ENCODE measurements around the gene SLC34A3.
"Not testable (repeated sequence)": the region's sequence is repeated elsewhere in the genome, so short reads cannot be mapped to it uniquely, and the experiment has no call there.

The SLC34A3 gene

DNA sequence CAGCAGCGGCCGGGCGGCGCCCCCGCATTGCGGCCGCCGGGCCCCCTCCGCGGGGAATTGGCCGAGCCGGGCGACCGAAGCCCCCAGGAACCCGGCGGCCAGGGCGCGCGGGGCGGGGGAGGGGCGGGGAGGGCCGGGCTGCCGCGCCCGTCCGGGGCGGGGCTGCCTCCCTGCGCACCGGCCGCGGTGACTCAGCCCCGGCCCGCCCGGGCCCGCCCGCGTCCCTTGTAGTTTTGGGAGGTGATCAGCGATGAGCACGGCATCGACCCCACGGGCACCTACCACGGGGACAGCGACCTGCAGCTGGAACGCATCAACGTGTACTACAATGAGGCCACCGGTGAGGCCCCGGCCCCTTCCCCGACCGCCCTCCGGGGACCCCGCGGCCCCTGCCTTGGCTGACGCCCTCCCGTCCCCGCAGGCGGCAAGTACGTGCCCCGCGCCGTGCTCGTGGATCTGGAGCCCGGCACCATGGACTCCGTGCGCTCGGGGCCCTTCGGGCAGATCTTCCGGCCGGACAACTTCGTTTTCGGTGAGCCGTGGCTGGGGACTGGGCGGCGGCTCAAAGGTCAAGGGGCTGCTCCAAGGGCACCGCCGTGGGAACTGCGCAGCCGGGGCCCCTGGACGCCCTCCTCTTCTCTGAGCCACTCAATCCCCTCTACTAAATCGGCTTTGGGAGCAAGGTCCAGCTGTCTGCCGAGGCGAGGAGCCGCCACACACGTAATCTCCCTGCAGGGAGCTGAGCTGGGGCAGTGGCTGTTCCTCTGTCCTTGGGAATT lies 11.0 kb downstream of the SLC34A3 start:
- DNase-seq (ENCODE audit: low read depth): peak; percentile 37

DNA sequence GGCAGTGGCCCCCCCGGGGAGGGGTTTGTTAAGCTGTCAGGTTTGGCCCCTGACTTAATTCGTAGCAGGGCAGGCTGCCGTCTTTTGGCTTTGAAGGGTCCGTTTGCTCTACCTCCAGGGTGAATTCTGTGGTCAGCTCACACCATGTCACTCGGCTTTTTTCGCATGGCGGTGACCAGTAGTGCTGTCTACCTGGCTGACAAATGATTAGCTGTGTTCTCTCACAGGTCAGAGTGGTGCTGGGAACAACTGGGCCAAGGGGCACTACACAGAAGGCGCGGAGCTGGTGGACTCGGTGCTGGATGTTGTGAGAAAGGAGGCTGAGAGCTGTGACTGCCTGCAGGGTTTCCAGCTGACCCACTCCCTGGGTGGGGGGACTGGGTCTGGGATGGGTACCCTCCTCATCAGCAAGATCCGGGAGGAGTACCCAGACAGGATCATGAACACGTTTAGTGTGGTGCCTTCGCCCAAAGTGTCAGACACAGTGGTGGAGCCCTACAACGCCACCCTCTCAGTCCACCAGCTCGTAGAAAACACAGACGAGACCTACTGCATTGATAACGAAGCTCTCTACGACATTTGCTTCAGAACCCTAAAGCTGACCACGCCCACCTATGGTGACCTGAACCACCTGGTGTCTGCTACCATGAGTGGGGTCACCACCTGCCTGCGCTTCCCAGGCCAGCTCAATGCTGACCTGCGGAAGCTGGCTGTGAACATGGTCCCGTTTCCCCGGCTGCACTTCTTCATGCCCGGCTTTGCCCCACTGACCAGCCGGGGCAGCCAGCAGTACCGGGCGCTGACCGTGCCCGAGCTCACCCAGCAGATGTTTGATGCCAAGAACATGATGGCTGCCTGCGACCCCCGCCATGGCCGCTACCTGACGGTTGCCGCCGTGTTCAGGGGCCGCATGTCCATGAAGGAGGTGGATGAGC lies 11.8 kb downstream of the SLC34A3 start:
- DNase-seq (ENCODE audit: low read depth): no peak

DNA sequence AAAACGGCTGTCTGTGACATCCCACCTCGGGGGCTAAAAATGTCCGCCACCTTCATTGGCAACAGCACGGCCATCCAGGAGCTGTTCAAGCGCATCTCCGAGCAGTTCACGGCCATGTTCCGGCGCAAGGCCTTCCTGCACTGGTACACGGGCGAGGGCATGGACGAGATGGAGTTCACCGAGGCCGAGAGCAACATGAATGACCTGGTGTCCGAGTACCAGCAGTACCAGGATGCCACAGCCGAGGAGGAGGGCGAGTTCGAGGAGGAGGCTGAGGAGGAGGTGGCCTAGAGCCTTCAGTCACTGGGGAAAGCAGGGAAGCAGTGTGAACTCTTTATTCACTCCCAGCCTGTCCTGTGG lies 12.5 kb downstream of the SLC34A3 start:
- not testable (repeated sequence) for DNase-seq (ENCODE audit: low read depth)

DNA sequence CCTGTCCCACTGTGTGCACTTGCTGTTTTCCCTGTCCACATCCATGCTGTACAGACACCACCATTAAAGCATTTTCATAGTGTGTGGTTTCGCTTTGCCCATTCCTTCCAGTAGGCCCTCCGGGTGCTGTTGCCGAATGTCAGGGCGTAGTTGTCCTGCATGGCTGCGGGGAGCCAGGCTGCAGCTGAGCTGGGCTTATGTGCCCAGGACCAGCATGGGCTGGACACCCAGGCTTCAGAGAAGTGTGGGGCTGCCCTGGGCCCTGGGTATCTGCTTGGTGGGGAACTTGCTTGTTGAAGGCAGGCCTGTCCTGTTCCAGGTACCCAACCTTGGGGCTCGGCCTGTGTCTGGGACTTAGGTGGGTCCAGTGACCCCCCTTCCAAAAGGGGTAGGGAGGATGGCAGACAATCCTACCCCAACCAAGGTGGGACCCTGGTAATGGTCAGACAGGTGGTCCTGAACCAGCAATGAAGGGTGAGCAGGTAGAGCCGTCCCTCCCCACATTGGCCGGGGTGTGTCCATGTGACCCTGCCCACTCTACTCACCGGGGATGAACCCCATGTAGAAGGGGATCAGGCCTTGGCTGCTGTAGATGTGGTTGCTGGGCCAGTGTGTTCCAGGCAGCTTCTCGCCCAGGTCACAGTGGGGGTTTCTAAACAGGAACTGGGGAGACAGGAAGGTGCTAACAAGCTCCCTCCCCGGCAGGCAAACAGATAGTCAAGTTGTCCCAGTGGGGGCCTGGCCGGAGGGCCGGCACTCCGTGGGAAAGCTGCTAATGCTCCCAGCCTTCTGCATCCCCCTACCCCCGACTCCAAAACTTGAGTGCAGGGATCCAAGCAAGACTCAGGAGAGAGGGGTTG lies 13.2 kb downstream of the SLC34A3 start:
- DNase-seq (ENCODE audit: low read depth): no peak

DNA sequence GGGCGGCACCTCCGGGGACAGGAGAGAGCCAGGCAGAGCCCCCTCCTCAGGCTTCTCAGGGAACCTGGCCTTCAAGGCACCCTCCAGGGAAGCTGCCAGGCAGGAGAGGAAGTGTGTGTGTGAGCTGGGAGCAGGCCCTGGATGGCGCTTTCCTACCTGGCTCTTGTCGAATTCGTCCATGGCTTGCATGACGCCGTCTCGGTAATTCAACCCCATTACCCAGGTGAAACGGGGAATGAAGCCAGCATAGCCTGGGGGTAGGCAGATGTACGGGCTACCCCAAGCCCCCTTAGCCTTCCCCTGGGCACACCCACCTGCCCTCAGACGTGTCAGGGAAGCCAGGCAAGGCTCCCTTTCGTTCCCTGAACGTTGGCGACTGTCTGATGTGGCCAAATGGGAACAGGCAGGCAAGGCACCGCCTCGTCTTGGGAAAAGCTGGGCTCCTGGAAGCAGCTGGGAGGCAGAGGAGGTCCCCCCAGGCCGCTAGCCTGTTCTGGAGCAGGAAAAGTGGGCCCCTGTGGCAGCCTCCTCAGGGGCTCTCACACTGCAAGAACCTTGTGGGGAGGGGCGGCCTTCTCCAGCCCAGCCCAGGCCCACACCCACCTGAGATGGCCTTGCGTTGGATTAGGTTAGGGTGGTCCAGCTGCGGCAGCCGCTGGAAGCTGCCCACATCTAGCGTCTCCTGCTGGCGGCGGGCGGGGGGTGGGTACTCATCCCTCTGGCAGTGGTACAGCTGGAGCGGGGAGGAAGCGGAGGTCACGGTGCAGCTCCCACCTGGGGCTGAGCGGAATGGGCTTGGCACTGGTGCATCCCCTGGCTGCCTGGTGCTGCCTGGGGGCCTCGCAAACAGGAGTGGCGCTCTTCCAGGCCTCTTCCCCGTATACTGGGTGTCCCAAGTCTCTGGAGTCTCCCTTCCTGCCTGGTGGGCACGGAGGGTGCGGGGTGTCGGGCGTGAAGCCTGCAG lies 14.1 kb downstream of the SLC34A3 start:
- DNase-seq (ENCODE audit: low read depth): no peak

DNA sequence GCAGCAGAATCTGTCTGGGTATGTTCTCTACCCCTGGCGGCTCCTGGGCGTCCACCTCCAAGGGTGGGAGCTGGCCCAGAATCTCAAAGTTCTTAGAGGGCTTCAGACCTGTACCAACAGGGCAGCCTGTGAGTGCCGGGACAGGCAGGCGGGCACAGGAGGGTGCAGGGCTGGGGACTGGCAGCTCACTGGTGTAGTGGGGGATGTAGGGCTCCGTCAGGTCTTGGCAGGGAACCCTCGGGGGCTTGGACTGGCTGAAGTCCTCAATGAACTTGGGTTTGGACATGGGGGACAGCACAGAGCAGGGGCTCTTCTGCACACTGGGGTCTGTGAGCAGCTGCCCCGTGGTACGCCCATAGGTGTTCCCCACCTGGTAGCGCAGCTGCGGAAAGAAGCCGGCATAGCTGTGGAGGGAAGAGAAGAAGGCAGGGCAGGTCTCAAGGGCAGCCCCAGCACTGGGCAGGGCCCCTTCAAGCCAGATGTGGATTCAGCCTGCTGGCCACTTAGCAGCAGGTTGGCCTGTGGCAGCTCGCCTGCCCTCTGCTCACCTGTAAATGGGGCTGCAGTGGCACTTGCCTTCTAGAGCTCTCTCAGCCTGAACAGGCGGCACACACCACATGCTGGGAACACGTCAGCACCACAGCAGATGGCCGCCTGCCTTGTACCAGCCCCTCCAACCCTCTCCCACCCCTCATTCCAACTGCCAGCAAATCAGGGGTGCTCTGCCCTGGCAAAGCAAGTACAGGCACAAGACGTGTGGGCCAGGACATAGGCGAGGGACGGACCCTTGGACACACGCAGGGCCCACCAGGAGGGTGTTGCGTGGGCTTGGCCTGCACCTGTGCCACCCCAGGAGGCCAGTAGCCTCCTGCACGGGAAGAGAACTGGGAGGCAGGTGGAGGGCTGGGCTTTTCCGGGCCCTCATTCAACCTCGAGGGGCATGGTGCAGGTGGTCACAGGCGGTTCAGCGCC lies 15.0 kb downstream of the SLC34A3 start:
- DNase-seq (ENCODE audit: low read depth): no peak

DNA sequence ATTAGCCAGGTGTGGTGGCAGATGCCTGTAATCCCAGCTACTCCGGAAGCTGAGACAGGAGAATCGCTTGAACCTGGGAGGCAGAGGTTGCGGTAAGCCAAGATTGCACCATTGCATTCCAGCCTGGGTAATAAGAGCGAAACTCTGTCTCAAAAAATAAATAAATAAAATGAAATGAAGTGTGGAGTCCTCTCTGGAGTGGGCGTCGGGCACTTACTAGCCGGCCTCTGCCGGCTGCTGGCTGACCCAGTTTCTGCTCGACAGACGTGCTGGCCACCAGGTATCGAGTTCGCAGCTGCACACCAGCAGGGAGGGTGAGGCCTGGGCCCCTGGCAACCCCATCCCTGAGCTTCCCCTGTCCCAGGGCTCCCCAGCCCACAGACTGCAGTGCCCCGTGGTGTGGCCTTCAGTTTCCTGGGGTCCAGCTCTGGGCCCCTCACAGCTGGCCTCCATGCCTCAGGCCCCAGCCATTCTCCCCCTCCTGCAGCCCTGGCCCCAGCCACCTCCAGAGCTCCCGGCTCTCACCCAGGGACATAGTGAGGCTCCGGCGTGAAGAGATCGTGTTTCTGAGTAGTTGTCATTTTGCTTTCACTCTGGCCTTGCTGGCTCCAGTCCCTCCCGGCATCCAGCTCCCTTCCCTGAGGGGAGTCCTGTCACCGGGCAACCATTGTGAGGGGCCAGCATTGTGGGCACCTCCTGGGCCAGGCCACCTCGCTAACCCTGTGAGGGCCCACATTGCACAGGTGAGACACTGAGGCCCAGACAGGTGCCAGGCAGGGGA lies 16.6 kb downstream of the SLC34A3 start:
- DNase-seq (ENCODE audit: low read depth): peak; percentile 54

DNA sequence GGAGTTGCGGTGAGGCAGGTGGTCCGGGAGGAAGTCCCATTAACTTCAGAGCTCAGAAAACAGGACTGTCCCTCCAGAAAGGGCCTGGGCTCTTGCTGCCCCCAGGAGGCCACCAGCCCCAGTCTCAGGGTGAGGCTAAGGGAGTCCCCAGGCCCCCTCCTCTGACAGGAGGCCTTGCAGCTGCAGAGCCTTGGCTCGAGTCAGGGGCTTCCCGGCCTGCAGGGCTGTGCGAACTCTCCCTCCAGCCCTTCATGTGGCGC lies 17.1 kb downstream of the SLC34A3 start:
- DNase-seq (ENCODE audit: low read depth): no peak

DNA sequence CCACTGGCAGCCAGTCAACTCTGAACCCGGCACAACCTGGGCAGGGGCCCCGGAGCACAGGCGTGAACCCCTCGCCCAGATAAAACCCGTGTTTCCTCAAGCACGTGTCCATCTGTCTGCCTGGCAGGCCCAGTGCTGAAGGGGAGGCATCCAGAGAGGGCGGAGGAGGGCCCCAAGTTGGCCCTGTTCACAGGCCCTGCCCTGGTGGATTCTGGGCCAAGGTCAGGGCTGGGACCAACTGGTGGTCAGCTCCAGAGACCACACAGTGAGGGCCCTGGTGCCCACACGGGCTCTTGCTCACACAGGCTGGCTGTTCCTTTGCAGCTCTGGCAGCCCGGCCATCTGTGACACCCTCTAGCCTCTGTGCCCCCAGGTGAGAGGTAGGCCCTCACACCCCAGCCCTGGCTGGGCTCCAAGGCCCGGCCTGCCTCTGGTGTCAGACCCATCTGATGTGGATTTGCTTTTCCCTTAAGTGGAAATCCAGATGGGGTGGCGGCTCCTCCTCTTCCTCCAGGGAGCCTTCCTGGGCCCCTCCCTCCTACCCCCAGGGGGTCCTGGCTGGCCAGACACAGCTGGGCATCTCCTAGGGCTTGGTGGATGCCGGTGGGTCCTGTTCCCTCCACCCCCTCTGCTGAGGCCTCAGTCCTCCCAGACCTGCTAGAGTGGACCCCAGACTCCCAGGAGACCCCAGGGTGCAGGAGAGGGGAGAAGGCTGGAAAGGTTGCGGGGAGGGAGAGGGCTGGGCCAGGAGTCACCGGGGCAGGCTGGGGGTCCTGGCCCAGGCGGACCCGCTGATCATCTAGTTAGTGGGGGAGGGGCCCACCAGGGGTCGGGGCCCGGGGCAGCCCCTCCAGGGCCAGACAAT lies 19.9 kb downstream of the SLC34A3 start:
- no peak for DNase-seq (ENCODE audit: low read depth)

DNA sequence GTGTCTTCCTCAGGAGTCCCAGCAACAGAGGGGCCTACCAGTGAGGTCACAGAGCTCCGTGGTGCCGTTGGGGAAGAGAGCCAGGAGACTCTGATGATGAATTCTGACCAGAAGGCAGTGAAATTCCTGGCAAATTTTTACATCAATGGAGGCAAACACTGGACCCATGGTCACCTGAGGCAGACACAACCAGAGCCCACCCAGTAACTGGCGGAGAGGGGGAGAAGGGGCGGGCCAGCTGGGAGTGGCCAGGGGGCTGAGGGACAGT lies 20.4 kb downstream of the SLC34A3 start, which contains the start of gene STPG3:
STPG3 (plus strand) TSS at position 93 of the 268 bp plus-strand sequence; CDS start at position 94, 1 bp downstream.
- DNase-seq (ENCODE audit: low read depth): no peak

DNA sequence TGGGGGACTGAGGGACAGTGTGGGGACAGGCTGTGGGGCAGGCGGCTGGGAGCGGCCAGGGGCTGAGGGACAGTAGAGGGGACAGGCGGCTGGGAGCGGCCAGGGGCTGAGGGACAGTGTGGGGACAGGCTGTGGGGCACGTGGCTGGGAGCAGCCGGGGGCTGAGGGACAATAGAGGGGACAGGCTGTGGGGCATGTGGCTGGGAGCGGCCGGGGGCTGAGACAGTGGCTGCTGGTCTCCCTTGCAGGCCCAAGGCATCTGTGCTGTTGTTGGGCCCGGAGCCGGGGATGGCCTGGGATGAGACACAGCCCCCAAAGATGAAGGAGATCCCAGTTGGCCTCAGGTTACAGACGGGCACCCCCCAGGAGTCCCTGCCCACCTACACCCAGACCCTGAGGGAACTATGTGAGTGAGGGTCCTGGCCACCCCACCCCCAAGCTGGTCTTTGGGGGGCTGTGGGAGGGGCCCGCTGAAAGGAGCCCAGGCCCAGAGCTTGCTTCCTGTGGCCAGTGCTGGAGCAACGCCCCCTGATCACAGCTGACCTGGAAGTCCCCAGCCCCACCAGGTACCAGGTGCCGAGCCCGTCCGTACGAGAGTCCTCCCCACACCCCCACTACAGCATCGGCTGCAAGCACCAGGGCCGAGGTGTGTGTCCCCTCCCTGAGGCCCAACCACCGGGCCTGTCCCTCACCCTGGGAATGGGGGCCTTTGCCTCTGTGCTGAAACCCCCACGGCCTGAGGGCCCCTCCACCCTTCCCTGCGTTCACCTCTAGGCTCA lies 21.0 kb downstream of the SLC34A3 start:
- DNase-seq (ENCODE audit: low read depth): no peak

DNA sequence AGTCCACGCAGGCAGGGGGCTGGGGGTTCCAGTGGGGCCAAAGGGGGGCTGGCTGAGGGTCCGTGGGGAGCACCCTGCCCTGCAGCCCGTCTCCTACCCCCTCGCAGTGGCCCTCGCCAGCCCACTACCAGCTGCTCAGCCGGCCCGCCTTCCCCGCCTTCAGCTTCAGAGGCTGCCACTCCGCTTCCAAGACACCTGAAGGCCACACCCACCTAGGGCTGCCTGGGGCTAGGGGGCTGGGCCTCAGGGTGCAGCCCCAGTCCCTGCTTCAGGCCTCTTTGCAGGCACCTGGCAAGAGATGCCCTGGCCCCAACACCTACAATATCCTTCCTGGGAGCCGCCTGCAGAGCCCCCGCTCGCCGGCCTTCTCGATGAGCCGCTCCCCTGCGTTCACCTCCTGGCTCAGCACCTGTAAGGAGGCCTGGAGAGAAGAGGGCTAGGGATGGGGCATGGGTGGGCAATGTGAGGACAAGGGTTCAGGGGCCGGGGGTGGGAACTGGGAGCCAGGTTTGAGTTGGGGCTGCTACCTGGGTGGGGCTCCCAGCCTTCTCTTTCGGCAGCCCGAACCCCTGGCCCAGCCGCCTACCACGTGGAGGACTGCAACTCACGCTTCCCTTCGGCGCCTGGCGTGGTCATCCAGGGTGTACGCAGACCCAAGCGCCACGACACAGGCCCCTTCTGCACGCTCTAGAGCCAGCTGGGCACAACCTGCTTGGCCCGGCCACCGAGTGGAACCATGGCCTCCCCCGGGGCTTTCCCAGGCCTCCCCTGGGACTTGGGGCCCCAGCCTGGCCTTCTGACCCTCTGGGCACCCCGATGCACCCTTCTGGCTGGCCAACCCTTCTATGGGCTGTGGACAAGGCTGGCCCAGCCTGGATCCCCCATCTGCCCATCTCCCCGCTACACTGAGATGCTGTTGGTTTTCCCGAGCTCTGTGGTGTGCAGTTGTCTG lies 22.1 kb downstream of the SLC34A3 start:
- DNase-seq (ENCODE audit: low read depth): no peak

DNA sequence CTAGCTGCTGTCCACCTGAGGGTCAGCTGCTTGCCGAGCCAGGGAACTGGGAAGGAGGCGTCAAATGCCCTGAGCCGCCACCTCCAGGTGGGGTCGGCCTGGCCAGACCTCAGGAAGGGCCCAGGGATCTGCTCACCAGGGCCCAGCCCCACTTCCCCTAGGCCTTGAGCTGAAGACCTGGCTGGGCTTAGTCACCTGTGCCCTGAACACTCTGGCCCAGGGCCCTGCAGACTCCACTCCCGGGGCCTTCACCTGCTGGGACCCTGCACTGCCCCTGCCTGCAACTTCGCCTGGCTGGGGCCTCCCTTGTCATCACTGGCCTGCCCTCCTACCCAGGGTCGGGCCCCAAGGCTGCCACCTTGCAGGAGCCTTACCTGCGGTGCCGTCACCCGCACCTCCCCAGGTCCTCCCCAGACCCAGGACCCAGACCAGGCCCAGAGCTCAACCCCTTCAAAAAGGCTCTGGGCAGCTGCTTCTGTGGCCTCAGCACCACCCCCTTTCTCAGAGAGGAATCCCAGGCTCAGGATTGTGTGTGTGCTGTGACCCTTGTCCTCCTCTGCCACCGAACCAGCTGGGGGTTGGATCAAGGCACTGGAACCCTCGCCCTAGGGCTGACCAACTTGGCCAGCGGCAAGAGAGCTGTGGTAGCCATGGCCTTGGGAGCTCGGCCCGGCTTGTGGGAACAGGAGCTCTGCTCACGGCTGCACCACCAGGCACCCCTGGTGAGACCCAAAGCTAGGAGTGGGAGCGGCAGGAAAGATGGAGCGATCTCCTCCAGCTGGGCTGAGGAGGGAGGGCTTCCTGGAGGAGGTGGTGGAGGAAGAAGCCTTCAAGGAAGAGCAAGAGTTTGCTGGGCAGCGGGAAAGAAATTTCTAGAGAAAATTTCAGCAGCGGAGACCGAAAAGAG lies 23.3 kb downstream of the SLC34A3 start:
- DNase-seq (ENCODE audit: low read depth): no peak

DNA sequence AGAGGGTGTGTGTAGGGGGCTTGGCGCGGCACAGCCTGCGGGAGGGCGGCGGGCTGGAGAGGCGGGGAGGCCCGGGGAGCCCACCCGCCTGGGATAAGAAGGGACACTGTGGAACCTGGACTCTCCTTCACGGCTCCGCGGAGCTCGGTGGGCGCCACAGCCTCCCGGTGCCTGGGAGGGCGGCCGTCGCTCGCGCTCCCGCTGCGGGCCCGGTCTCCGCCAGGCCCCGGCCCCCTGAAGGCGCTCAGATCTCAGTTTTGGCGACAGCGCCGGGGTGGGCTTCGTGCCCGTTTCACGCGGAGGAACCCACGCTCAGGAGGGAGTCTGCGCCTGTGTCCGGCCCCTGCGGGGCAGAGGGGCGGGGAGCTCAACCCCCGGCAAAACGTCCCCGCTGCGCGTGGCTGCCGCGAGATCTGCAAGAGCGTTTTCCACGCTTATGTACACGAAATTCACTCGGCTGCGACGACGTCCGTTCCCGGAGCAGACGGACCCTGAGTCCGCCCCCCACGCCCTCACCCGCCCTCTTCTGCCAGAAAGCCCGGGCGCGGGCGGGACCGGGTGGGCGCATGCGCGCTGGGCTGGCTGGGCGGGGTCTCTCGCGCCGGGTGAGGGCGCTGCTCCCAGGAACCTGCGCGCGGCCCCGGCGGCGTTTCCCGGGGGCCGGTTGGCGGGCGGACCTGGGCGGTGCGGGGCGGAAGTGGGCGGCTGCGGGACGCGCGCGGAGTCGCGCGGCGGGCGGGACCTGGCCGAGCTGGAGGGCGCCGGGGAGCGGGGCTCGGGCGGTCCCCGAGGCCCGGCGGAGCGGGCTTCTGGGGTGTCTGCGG lies 24.1 kb downstream of the SLC34A3 start, which contains the start of gene NELFB:
NELFB (plus strand) TSS at position 704 of the 824 bp plus-strand sequence.
- peak; percentile 80 for DNase-seq (ENCODE audit: low read depth)

Measured in iris pigment epithelial cell (primary cell).